Measurements from ENCODE around the gene GATC.
"Not testable (repeated sequence)": the region's sequence is repeated elsewhere in the genome, so short reads cannot be mapped to it uniquely, and the experiment has no call there.

GATC gene

GRCh38 chr12:120485961-120486881, 40.0 kb downstream of the GATC start:
- ChIA-PET POLR2A (interaction anchor here (0.8 kb wide), 1 partner anchor 194 kb away, joined by 4 read pairs; the partner anchor contains the start of gene RNU4-2), CTCF (no interaction called here)

GRCh38 chr12:120487552-120487951, 41.3 kb downstream of the GATC start:
- POLR2A ChIA-PET, result interaction anchor here (0.6 kb wide), 1 partner anchor 8 kb away, joined by 3 read pairs; the partner anchor contains the start of gene DYNLL1
- CTCF ChIA-PET; DNase-seq (ENCODE audit: extremely low spot score): not testable (repeated sequence)

More at GRCh38 chr12:120485961-120486881, 40.0 kb downstream of the GATC start:
- no peak for DNase-seq (ENCODE audit: extremely low spot score)
- TF ChIP-seq SUZ12 (IDR thresholded peaks at IDR 0.05), result no peak
- no peak for TF ChIP-seq ARNT (IDR thresholded peaks at IDR 0.05)
- no peak for TF ChIP-seq FOXM1 (IDR thresholded peaks at IDR 0.05; ENCODE audit: borderline replicate concordance)
- no peak for TF ChIP-seq CTBP1 (IDR thresholded peaks at IDR 0.05; ENCODE audit: borderline replicate concordance)
- no peak for TF ChIP-seq NFRKB (IDR thresholded peaks at IDR 0.05)
- no peak for TF ChIP-seq FOXA1 (IDR thresholded peaks at IDR 0.05)
- no peak for TF ChIP-seq L3MBTL2 (conservative IDR thresholded peaks at IDR 0.05)
- TF ChIP-seq ELF4 (IDR thresholded peaks at IDR 0.05), result no peak
- TF ChIP-seq ZNF384 (IDR thresholded peaks at IDR 0.05), result no peak
- TF ChIP-seq TARDBP (IDR thresholded peaks at IDR 0.05), result no peak

DNA sequence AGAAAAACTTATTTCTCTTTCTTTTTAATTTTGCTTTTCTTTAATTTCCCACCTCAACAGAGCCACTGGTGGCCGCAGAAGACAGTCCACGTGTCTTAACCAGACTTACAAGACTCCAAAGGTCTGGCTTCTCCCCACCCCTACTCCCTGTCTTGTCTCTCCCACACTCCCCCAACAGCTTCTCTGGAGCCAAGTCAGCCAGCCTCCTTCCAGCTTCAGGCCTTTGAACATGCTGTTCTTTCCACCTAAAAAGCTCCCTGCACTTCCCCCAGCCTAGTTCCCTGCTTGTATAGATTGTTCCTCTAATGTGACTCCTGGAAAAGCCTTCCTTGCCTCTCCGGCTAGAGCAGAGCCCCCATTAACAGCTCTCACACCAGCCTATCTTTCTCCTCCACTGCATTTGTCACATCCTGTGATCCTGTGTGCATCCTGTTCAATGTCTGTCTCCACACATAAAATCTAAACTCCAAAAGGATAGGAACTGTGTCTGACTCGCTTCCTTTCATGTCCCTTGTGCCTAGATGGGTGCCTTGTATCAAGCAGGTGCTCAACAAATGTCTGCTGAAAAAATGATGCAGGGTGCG, 41.9 kb downstream of the GATC start:
- no peak for DNase-seq (ENCODE audit: extremely low spot score)
- ChIA-PET POLR2A (interaction anchor here (1.1 kb wide), 1 partner anchor 13 kb away, joined by 5 read pairs; no protein-coding TSS in a partner anchor), CTCF (no interaction called here)
- TF ChIP-seq ZNF384 (IDR thresholded peaks at IDR 0.05) (no peak), PKNOX1 (IDR thresholded peaks at IDR 0.05) (no peak), FOXM1 (IDR thresholded peaks at IDR 0.05; ENCODE audit: borderline replicate concordance) (no peak), SUZ12 (IDR thresholded peaks at IDR 0.05) (no peak), FOXA1 (IDR thresholded peaks at IDR 0.05) (no peak), CTBP1 (IDR thresholded peaks at IDR 0.05; ENCODE audit: borderline replicate concordance) (no peak), L3MBTL2 (conservative IDR thresholded peaks at IDR 0.05) (no peak), ELF4 (IDR thresholded peaks at IDR 0.05) (no peak), ARNT (IDR thresholded peaks at IDR 0.05) (no peak), TARDBP (IDR thresholded peaks at IDR 0.05) (no peak), NFRKB (IDR thresholded peaks at IDR 0.05) (no peak)

DNA sequence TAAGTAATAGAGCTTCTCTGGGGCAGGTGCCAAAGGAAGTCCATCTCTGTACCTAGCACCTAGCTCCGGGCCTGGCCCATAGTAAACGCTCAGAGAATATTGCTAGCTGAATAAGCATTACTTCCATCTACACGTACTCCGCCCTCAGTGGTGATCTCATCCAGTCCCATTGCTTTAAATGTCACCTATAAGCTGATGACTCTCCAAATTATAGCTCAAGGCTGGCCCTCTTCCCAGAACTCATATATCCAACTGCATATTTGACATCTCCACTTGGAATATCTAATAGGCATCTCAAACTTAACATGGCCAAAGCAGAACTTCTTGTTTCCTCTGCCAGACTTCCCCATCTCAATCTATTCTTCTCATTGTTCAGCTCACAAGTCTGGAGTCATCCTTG, 42.8 kb downstream of the GATC start:
- ChIA-PET CTCF (interaction anchor here (2.1 kb wide), 1 partner anchor 19 kb away, joined by 6 read pairs; the partner anchor contains the start of gene SRSF9), POLR2A (interaction anchor here (0.8 to 1.6 kb wide), 3 partner anchors 10 to 19 kb away, joined by 3 to 5 read pairs (median 4); partner anchors contain the start of gene SRSF9)
- TF ChIP-seq FOXM1 (IDR thresholded peaks at IDR 0.05; ENCODE audit: borderline replicate concordance) (no peak), FOXK2 (IDR thresholded peaks at IDR 0.05) (no peak), BHLHE40 (IDR thresholded peaks at IDR 0.05; ENCODE audit: borderline replicate concordance) (no peak)
- DNase-seq (ENCODE audit: extremely low spot score), result no peak

GRCh38 chr12:120490325-120490724, 44.1 kb downstream of the GATC start:
- no peak for DNase-seq (ENCODE audit: extremely low spot score)
- no peak for TF ChIP-seq HDGF (IDR thresholded peaks at IDR 0.05; ENCODE audit: borderline replicate concordance)
- no peak for TF ChIP-seq ELF4 (IDR thresholded peaks at IDR 0.05)
- TF ChIP-seq BHLHE40 (IDR thresholded peaks at IDR 0.05; ENCODE audit: borderline replicate concordance), result no peak
- no peak for TF ChIP-seq SUZ12 (IDR thresholded peaks at IDR 0.05)
- TF ChIP-seq LEF1 (IDR thresholded peaks at IDR 0.05; ENCODE audit: borderline replicate concordance), result no peak
- no peak for TF ChIP-seq SP1 (IDR thresholded peaks at IDR 0.05)
- TF ChIP-seq FOXM1 (IDR thresholded peaks at IDR 0.05; ENCODE audit: borderline replicate concordance), result no peak
- no peak for TF ChIP-seq CTBP1 (IDR thresholded peaks at IDR 0.05; ENCODE audit: borderline replicate concordance)
- no peak for TF ChIP-seq NFRKB (IDR thresholded peaks at IDR 0.05)
- TF ChIP-seq TARDBP (IDR thresholded peaks at IDR 0.05), result no peak
- ChIA-PET POLR2A (interaction anchor here (0.6 to 1.2 kb wide), 2 partner anchors 10 to 33 kb away, joined by 3 read pairs; no protein-coding TSS in a partner anchor), CTCF (interaction anchor here (1.2 to 2.1 kb wide), 2 partner anchors 15 to 20 kb away, joined by 4 to 6 read pairs; partner anchors contain the start of gene SRSF9)

GRCh38 chr12:120490833-120491512, 44.7 kb downstream of the GATC start:
- TF ChIP-seq PKNOX1 (IDR thresholded peaks at IDR 0.05) (no peak), BHLHE40 (IDR thresholded peaks at IDR 0.05; ENCODE audit: borderline replicate concordance) (no peak), ARNT (IDR thresholded peaks at IDR 0.05) (no peak), TARDBP (IDR thresholded peaks at IDR 0.05) (no peak), HDGF (IDR thresholded peaks at IDR 0.05; ENCODE audit: borderline replicate concordance) (no peak), CTBP1 (IDR thresholded peaks at IDR 0.05; ENCODE audit: borderline replicate concordance) (no peak), FOXA1 (IDR thresholded peaks at IDR 0.05) (no peak), L3MBTL2 (conservative IDR thresholded peaks at IDR 0.05) (no peak), SP1 (IDR thresholded peaks at IDR 0.05) (no peak), ZNF384 (IDR thresholded peaks at IDR 0.05) (no peak), NFRKB (IDR thresholded peaks at IDR 0.05) (no peak), FOXM1 (IDR thresholded peaks at IDR 0.05; ENCODE audit: borderline replicate concordance) (no peak), FOXK2 (IDR thresholded peaks at IDR 0.05) (no peak), LEF1 (IDR thresholded peaks at IDR 0.05; ENCODE audit: borderline replicate concordance) (no peak)
- POLR2A ChIA-PET, result interaction anchor here (0.6 to 1.2 kb wide), 4 partner anchors 9 to 290 kb away, joined by 3 to 4 read pairs (median 3); partner anchors contain the start of gene RPLP0
- CTCF ChIA-PET, result interaction anchor here (1.2 to 2.1 kb wide), 2 partner anchors 15 to 21 kb away, joined by 4 to 6 read pairs; partner anchors contain the start of gene SRSF9
- DNase-seq (ENCODE audit: extremely low spot score), result no peak
